ENCODE data around the gene HIRA. TPM values are rescaled to one million over a fixed set of nuclear protein-coding genes. Genes with fewer than 3 reads are reported as not detected.

HIRA gene
- total RNA-seq, 3 donors from 2014 or later: 13.5 to 22.9 (median 18.4) TPM

DNA sequence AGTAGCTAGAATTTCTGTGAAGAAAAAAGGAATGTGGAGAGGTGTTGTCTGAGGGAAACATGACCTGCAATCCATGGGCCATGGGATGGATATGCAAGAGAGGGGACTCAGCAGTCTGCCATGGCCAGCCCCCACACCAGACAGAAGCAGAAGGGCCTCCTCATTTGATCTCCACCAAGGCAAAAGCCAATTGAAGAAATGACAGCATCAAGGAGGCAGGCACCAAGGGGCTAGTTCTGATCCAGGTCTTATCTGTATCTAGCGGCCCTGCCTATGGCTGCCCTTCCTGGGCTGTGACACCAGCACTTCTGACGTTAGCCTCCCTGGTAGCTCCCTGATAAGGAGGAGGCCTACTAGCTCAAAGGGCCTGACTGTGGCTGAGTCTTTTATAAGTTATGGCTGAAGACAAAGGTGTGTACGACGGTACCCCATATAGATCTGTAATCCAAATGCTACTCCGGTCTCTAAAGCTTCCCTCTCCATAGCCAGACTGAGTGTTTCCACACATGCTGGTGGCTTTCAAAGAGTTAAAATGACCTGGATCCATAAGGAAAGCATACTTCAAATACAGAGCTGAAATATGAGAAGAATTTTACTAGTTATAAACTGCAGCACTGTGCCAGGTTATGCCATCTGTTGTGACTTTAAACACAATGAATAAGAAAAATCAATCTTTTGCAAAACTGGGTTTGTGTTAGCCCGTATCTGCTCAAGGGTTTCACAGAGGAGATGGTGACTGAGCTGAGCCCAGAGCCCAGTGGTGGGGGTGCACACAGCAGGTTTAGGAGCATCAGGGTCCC lies 34.4 kb downstream of the HIRA start:
- H3K4me1 ChIP-seq: no peaks in the 10 kb centered on the region
- H3K4me3 ChIP-seq: no peak overlapping the region
- intact Hi-C loops (cut with DNase I; ENCODE audit: low total_unique reads): no loop called here
- no peak for TF ChIP-seq POLR2A (IDR thresholded peaks at IDR 0.05)
- TF ChIP-seq POLR2AphosphoS5 (IDR thresholded peaks at IDR 0.05): no peak
- TF ChIP-seq, protein P1, sequence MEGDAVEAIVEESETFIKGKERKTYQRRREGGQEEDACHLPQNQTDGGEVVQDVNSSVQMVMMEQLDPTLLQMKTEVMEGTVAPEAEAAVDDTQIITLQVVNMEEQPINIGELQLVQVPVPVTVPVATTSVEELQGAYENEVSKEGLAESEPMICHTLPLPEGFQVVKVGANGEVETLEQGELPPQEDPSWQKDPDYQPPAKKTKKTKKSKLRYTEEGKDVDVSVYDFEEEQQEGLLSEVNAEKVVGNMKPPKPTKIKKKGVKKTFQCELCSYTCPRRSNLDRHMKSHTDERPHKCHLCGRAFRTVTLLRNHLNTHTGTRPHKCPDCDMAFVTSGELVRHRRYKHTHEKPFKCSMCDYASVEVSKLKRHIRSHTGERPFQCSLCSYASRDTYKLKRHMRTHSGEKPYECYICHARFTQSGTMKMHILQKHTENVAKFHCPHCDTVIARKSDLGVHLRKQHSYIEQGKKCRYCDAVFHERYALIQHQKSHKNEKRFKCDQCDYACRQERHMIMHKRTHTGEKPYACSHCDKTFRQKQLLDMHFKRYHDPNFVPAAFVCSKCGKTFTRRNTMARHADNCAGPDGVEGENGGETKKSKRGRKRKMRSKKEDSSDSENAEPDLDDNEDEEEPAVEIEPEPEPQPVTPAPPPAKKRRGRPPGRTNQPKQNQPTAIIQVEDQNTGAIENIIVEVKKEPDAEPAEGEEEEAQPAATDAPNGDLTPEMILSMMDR (IDR thresholded peaks at IDR 0.05): no peak
- no peaks in the 10 kb centered on the region for H3K9me3 ChIP-seq
- H3K36me3 ChIP-seq: no peaks in the 10 kb centered on the region
- DNase-seq (ENCODE audit: low spot score in 2 of 2): no peak
- H3K27ac ChIP-seq: no peak overlapping the region
- no peaks in the 10 kb centered on the region for H3K27me3 ChIP-seq

DNA sequence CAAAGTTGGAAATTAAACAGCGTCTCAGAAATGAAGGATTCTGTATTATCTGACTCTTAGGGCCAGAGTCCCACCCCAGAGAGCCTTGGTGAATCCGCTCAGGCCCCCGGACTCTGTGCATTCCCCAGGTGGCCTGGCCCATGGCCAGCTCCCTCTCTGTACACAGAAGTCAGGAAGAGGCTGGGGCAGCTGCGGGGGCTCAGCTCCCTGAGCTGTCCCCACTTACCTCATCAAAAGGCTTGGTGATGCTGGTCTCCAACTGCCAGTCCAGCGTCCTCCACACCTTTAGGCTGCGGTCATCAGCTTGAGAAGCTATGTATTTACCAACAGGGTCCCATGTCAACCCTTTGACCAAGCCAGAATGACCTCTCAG lies 35.0 kb downstream of the HIRA start:
- H3K4me3 ChIP-seq: no peak overlapping the region
- TF ChIP-seq POLR2AphosphoS5 (IDR thresholded peaks at IDR 0.05) (no peak), POLR2A (IDR thresholded peaks at IDR 0.05) (no peak)
- TF ChIP-seq, protein P1 (IDR thresholded peaks at IDR 0.05): no peak
- H3K9me3 ChIP-seq: no peaks in the 10 kb centered on the region
- intact Hi-C loops (cut with DNase I; ENCODE audit: low total_unique reads): no loop called here
- H3K36me3 ChIP-seq: no peaks in the 10 kb centered on the region
- no peaks in the 10 kb centered on the region for H3K27me3 ChIP-seq
- no peak overlapping the region for H3K27ac ChIP-seq
- DNase-seq (ENCODE audit: low spot score in 2 of 2): no peak
- no peaks in the 10 kb centered on the region for H3K4me1 ChIP-seq

DNA sequence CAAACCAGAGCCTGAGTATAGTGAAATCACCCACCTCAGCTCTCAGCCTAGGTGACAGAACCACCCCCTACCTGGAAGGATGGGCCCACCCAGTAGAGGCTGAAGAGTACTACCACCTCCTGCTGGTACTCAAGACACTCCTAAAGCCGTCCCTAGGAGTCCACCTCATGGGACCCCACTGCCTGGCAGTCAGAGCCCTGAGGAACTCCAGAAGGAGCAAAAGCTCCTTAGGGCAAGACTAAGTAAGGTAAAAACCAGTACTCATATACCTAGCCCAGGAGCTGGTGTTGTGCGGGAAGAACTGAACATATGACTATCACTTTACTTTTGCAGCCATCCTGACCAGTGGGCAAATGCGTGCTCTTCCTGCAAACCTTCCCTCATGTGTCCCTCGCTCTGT lies 36.3 kb downstream of the HIRA start:
- H3K9me3 ChIP-seq: no peaks in the 10 kb centered on the region

DNA sequence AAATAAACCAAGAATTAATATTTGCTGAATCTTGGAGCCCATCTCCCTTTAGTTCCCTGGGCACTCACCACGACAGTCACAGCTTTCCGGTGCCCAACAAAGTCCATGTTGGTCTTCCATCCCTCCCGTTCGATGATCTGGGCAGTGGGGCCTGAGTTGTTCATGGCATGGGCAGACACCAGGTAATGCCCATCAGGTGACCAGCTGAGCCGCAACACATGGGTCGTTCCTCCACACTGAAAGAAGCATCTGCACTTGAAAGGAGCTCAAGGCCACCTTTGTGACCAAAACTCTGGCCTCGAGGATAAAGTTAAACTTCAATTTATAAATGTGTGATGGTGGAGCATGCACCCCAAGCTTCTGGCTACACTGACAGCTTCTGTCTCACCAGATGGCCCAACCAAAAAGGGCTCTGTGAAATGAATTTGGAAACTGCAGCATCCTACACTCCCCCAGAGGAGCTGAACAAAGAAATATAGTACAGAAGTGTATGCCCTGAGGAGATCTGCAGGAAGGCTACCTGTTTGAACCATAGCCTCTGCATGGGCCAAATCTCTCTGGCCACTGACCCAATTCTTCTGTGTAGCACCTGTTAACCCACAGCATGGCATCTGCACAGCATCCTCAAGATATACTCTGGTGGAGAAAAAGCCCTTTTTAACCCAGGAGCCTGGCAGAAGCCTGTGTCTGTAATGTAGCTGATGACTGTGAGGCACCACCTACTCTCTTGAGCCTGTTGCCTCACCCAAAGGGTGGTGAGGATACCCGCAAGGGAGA lies 37.1 kb downstream of the HIRA start:
- no peaks in the 10 kb centered on the region for H3K36me3 ChIP-seq
- H3K4me3 ChIP-seq: no peak overlapping the region
- intact Hi-C loops (cut with DNase I; ENCODE audit: low total_unique reads): no loop called here

More for the DNA sequence above, 36.3 kb downstream of the HIRA start:
- no peak overlapping the region for H3K4me3 ChIP-seq
- TF ChIP-seq, protein P1 (IDR thresholded peaks at IDR 0.05): no peak
- TF ChIP-seq POLR2A (IDR thresholded peaks at IDR 0.05) (no peak), POLR2AphosphoS5 (IDR thresholded peaks at IDR 0.05) (no peak)
- H3K27me3 ChIP-seq: no peaks in the 10 kb centered on the region
- H3K4me1 ChIP-seq: no peaks in the 10 kb centered on the region
- no peak overlapping the region for H3K27ac ChIP-seq
- no peaks in the 10 kb centered on the region for H3K36me3 ChIP-seq
- no peak for DNase-seq (ENCODE audit: low spot score in 2 of 2)
- intact Hi-C loops (cut with DNase I; ENCODE audit: low total_unique reads): no loop called here

More for the DNA sequence above, 37.1 kb downstream of the HIRA start:
- no peaks in the 10 kb centered on the region for H3K4me1 ChIP-seq
- TF ChIP-seq, protein P1 (IDR thresholded peaks at IDR 0.05): no peak
- TF ChIP-seq POLR2A (IDR thresholded peaks at IDR 0.05): no peak
- no peak for TF ChIP-seq POLR2AphosphoS5 (IDR thresholded peaks at IDR 0.05)
- DNase-seq (ENCODE audit: low spot score in 2 of 2): no peak
- H3K9me3 ChIP-seq: no peaks in the 10 kb centered on the region
- no peaks in the 10 kb centered on the region for H3K27me3 ChIP-seq
- H3K27ac ChIP-seq: no peak overlapping the region
